ENCODE data around the gene PRPSAP1. TPM values are rescaled to one million over a fixed set of nuclear protein-coding genes. Genes with fewer than 3 reads are reported as not detected.

The PRPSAP1 gene
- total RNA-seq, 1 experiment from 2014 or later = 38.4 TPM

- no peak overlapping the region for H2BK15ac ChIP-seq (ENCODE audit: low read depth, low read length)
- peaks cover 50 to 85% (median 85%) of the 10 kb centered on the region in 3 experiments; a peak in 6 of 7 replicates for H3K36me3 Mint-ChIP-seq (ENCODE audit: insufficient read depth in 1 of 3, low read depth in 3 of 3)
- H2AK5ac ChIP-seq (ENCODE audit: insufficient read length, low read length) = no peak overlapping the region
- H3K27ac Mint-ChIP-seq = no peak overlapping the region; a peak in 1 of 7 replicates
- no peak overlapping the region for H2BK120ac ChIP-seq (ENCODE audit: low read depth, low read length, poor library complexity, severe bottlenecking)
- no peak overlapping the region for H3K23ac ChIP-seq (ENCODE audit: insufficient read length, low read depth, low read length)
- no peak overlapping the region for H3K27ac ChIP-seq (ENCODE audit: insufficient read length, low read depth, low read length)
- H2BK20ac ChIP-seq (ENCODE audit: low read depth, low read length, poor library complexity, severe bottlenecking) = no peak overlapping the region
- H3K56ac ChIP-seq (ENCODE audit: insufficient read length, low read depth, low read length) = no peak overlapping the region
- no peak overlapping the region for H4K91ac ChIP-seq (ENCODE audit: insufficient read length, low read depth, low read length)
- H3K23me2 ChIP-seq (ENCODE audit: insufficient read length, low read depth, low read length, poor library complexity, severe bottlenecking) = no peaks in the 10 kb centered on the region
- no peak overlapping the region for H3K4ac ChIP-seq (ENCODE audit: low read depth, low read length)
- no peaks in the 10 kb centered on the region for H3K9me3 ChIP-seq (ENCODE audit: control insufficient read depth, low read depth, low read length)
- WGBS (ENCODE audit: extremely low coverage, insufficient read length, low lambda C conversion rate) = no CpG with 5 or more reads among the region's 16 CpGs
- H3K9me3 Mint-ChIP-seq = no peaks in the 10 kb centered on the region
- H3K4me1 Mint-ChIP-seq = no peaks in the 10 kb centered on the region
- H4K5ac ChIP-seq (ENCODE audit: insufficient read length, low read depth, low read length) = no peak overlapping the region
- H3K9ac ChIP-seq (ENCODE audit: extremely low read depth, insufficient read length, low read length) = no peak overlapping the region
- no peaks in the 10 kb centered on the region for H3K79me1 ChIP-seq (ENCODE audit: insufficient read depth, low read depth, low read length, poor library complexity, severe bottlenecking)
- H2BK5ac ChIP-seq (ENCODE audit: insufficient read length, low read length) = no peak overlapping the region
- no peak overlapping the region for H4K8ac ChIP-seq (replicated peaks; ENCODE audit: insufficient read length, low read depth, low read length)
- H3K4me1 ChIP-seq (ENCODE audit: insufficient read depth, low read length) = no peaks in the 10 kb centered on the region
- no peak overlapping the region for H3K4me3 Mint-ChIP-seq
- peaks cover 4% of the 10 kb centered on the region for H4K20me1 ChIP-seq (ENCODE audit: control insufficient read depth, insufficient read depth, insufficient read length)
- H2BK12ac ChIP-seq (ENCODE audit: insufficient read length, low read depth, low read length) = no peak overlapping the region
- H3K79me2 ChIP-seq (ENCODE audit: insufficient read depth, low read length) = no peaks in the 10 kb centered on the region
- H3K18ac ChIP-seq (ENCODE audit: insufficient read length, low read depth, low read length) = no peak overlapping the region
- no peaks in the 10 kb centered on the region for H3K27me3 ChIP-seq (ENCODE audit: insufficient read depth, low read length)
- H2AFZ ChIP-seq (ENCODE audit: low read length) = no peak overlapping the region
- DNase-seq = peak; percentile 95
- H3K14ac ChIP-seq (ENCODE audit: insufficient read depth, low read length) = no peak overlapping the region
- no peak overlapping the region for H3T11ph ChIP-seq (ENCODE audit: low read length)
- H3K27me3 Mint-ChIP-seq (ENCODE audit: low read depth) = no peaks in the 10 kb centered on the region
- peak; percentile 95 for TF ChIP-seq CTCF (conservative IDR thresholded peaks at IDR 0.05)
- no peak overlapping the region for H3K4me2 ChIP-seq (ENCODE audit: insufficient read depth, insufficient read length, low read length)
Measured at GRCh38 chr17:76397687-76398522, 44.2 kb upstream of the PRPSAP1 start.

All from H9 (cell line).